HL-60 (cell line): ENCODE measurements around the gene ROPN1L.

Experiments used
- GABPA ChIP-seq: IDR thresholded peaks from 2 replicates; pipeline ENCODE4 v1.6.1; 2012; ENCODE audit warnings: low read depth
- POLR2AphosphoS5 ChIP-seq: IDR thresholded peaks from 2 replicates; pipeline ENCODE4 v1.6.1; 2012; ENCODE audit warnings: low read depth
- SPI1 ChIP-seq: IDR thresholded peaks from 2 replicates; pipeline ENCODE4 v1.6.1; 2012; ENCODE audit warnings: low read depth, mild to moderate bottlenecking, borderline replicate concordance
- TF ChIP-seq, protein P1 (sequence below): IDR thresholded peaks from one replicate; pipeline ENCODE4 v1.5.1; 2011; ENCODE audit warnings: low read length, control low read depth, inconsistent platforms; ENCODE audit not compliant: insufficient read depth
- TF ChIP-seq, protein P2 (sequence below): IDR thresholded peaks from 2 replicates; pipeline ENCODE4 v1.6.1; 2012; ENCODE audit warnings: low read depth; ENCODE audit not compliant: insufficient replicate concordance

DNA sequence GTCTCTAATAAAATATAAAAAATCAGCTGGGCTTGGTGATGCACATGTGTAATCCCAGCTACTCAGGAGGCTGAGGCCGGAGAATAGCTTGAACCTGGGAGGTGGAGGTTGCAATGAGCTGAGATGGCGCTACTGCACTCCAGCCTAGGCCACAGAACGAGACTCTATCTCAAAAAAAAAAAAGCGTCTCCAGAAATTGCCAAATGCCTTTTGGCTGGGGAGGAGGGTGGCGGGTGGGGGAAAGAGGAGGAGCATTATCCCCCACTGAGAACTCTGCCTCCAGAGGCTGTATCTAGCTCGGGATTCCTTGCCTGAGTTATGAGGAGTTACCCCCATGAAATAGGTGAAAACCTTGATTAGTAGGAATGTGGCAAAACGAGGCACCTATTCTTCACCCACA, 4.8 kb downstream of the ROPN1L start:
- TF ChIP-seq, protein P1, sequence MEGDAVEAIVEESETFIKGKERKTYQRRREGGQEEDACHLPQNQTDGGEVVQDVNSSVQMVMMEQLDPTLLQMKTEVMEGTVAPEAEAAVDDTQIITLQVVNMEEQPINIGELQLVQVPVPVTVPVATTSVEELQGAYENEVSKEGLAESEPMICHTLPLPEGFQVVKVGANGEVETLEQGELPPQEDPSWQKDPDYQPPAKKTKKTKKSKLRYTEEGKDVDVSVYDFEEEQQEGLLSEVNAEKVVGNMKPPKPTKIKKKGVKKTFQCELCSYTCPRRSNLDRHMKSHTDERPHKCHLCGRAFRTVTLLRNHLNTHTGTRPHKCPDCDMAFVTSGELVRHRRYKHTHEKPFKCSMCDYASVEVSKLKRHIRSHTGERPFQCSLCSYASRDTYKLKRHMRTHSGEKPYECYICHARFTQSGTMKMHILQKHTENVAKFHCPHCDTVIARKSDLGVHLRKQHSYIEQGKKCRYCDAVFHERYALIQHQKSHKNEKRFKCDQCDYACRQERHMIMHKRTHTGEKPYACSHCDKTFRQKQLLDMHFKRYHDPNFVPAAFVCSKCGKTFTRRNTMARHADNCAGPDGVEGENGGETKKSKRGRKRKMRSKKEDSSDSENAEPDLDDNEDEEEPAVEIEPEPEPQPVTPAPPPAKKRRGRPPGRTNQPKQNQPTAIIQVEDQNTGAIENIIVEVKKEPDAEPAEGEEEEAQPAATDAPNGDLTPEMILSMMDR, result no peak
- no peak for TF ChIP-seq POLR2AphosphoS5
- TF ChIP-seq, protein P2, sequence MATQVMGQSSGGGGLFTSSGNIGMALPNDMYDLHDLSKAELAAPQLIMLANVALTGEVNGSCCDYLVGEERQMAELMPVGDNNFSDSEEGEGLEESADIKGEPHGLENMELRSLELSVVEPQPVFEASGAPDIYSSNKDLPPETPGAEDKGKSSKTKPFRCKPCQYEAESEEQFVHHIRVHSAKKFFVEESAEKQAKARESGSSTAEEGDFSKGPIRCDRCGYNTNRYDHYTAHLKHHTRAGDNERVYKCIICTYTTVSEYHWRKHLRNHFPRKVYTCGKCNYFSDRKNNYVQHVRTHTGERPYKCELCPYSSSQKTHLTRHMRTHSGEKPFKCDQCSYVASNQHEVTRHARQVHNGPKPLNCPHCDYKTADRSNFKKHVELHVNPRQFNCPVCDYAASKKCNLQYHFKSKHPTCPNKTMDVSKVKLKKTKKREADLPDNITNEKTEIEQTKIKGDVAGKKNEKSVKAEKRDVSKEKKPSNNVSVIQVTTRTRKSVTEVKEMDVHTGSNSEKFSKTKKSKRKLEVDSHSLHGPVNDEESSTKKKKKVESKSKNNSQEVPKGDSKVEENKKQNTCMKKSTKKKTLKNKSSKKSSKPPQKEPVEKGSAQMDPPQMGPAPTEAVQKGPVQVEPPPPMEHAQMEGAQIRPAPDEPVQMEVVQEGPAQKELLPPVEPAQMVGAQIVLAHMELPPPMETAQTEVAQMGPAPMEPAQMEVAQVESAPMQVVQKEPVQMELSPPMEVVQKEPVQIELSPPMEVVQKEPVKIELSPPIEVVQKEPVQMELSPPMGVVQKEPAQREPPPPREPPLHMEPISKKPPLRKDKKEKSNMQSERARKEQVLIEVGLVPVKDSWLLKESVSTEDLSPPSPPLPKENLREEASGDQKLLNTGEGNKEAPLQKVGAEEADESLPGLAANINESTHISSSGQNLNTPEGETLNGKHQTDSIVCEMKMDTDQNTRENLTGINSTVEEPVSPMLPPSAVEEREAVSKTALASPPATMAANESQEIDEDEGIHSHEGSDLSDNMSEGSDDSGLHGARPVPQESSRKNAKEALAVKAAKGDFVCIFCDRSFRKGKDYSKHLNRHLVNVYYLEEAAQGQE, result no peak
- no peak for TF ChIP-seq SPI1
- no peak for TF ChIP-seq GABPA
